ENCODE results near the gene ITIH4.
A peak's percentile ranks its signal among the peaks of the same experiment; 100 is the strongest.

The ITIH4 gene

GRCh38 chr3:52845691-52846431, 15.4 kb upstream of the ITIH4 start:
- TF ChIP-seq CTCF (IDR thresholded peaks at IDR 0.05): peak; percentile 36
- Histone ChIP-seq H3K27ac (peak overlapping the region; percentile 93 to 94), H3K4me3 (peak overlapping the region; percentile 6)
- no peak for DNase-seq (ENCODE audit: low spot score)

GRCh38 chr3:52845157-52845556, 14.7 kb upstream of the ITIH4 start:
- Histone ChIP-seq H3K27ac (peak overlapping the region; percentile 93 to 94), H3K4me3 (peak overlapping the region; percentile 6)
- TF ChIP-seq CTCF (IDR thresholded peaks at IDR 0.05): no peak
- peak; percentile 92 for DNase-seq (ENCODE audit: low spot score)

GRCh38 chr3:52844290-52844975, 14.0 kb upstream of the ITIH4 start:
- H3K27ac ChIP-seq: peak overlapping the region; percentile 93 to 94
- no peak for DNase-seq (ENCODE audit: low spot score)
- H3K4me3 ChIP-seq: peak overlapping the region; percentile 18
- TF ChIP-seq CTCF (IDR thresholded peaks at IDR 0.05): no peak

GRCh38 chr3:52843881-52844280, 13.4 kb upstream of the ITIH4 start:
- no peak for DNase-seq (ENCODE audit: low spot score)
- Histone ChIP-seq H3K4me3 (no peak overlapping the region), H3K27ac (peak overlapping the region; percentile 93 to 94)
- TF ChIP-seq CTCF (IDR thresholded peaks at IDR 0.05): no peak

- no peak for TF ChIP-seq CTCF (IDR thresholded peaks at IDR 0.05)
- H3K27ac ChIP-seq: peak overlapping the region; percentile 93 to 94
- no peak overlapping the region for H3K4me3 ChIP-seq
- no peak for DNase-seq (ENCODE audit: low spot score)
These were observed 12.8 kb upstream of the ITIH4 start for GRCh38 chr3:52843108-52843865.

- DNase-seq (ENCODE audit: low spot score): no peak
- H3K4me3 ChIP-seq: no peak overlapping the region
These were observed 12.0 kb upstream of the ITIH4 start for GRCh38 chr3:52842424-52842823.

More at GRCh38 chr3:52842424-52842823, 12.0 kb upstream of the ITIH4 start:
- H3K27ac ChIP-seq: peak overlapping the region; percentile 93 to 94
- no peak for TF ChIP-seq CTCF (IDR thresholded peaks at IDR 0.05)
